Naive thymus-derived CD4-positive, alpha-beta T cell (primary cell): ENCODE results near the gene CDK17. TPM values are rescaled to one million over a fixed set of nuclear protein-coding genes. Genes with fewer than 3 reads are reported as not detected.

Experiments
- ATAC-seq: fragments of 150-1000 bp; cut with Tn5 transposase; 2 replicates; pipeline ENCODE4 v1.10.0; 2021; ENCODE audit warnings: mild to moderate bottlenecking, moderate library complexity
- CTCF ChIA-PET: fragments of 350-600 bp; sonication (Branson Sonifier 250); formaldehyde crosslinking; loops from one replicate; lab custom pipeline; 2021; ENCODE audit warnings: antibody characterized with exemption; lab: Charles Lee
- POLR2A ChIA-PET: fragments of 350-600 bp; sonication (Branson Sonifier 250); formaldehyde crosslinking; loops from one replicate; lab custom pipeline; 2021; ENCODE audit warnings: antibody characterized with exemption, inconsistent platforms; lab: Charles Lee
- DNase-seq, 9 donors: peaks; one replicate each; pipeline versions ENCODE4 v3.0.0 to v3.0.0-alpha.2; 2020 to 2022; ENCODE audit warnings: mixed read lengths in 1 of 9
- H3K27ac ChIP-seq: one replicate; pipeline ENCODE4 v1.7.0; 2013; ENCODE audit warnings: mild to moderate bottlenecking, low read depth, low read length, moderate library complexity
- H3K27me3 ChIP-seq, 2 donors: one replicate each; pipeline ENCODE4 v1.7.0; 2013; ENCODE audit warnings: low read length in 2 of 2, mild to moderate bottlenecking in 2 of 2, moderate library complexity in 2 of 2; ENCODE audit not compliant: control insufficient read depth in 2 of 2, insufficient read depth in 2 of 2
- H3K36me3 ChIP-seq, 3 experiments: 1 replicate in 2 of 3; 2 replicates in 1 of 3; pipeline ENCODE4 v1.7.0; 2013; ENCODE audit warnings: low read length in 3 of 3, mild to moderate bottlenecking in 3 of 3, moderate library complexity in 1 of 3; ENCODE audit not compliant: insufficient read depth in 3 of 3, control insufficient read depth in 2 of 3
- H3K4me1 ChIP-seq, 2 donors: one replicate each; pipeline ENCODE4 v1.7.0; 2013; ENCODE audit warnings: low read length in 2 of 2, mild to moderate bottlenecking in 2 of 2, moderate library complexity in 1 of 2; ENCODE audit not compliant: control insufficient read depth in 2 of 2, insufficient read depth in 2 of 2
- H3K4me3 ChIP-seq: 2 replicates; pipeline ENCODE4 v1.7.0; 2013; ENCODE audit warnings: mild to moderate bottlenecking, low read length
- H3K9me3 ChIP-seq, 3 experiments: 1 replicate in 2 of 3; 2 replicates in 1 of 3; pipeline ENCODE4 v1.7.0; 2013; ENCODE audit warnings: low read length in 3 of 3; ENCODE audit not compliant: control insufficient read depth in 2 of 3
- H3K27ac Mint-ChIP-seq, 9 donors: one replicate each; pipeline ENCODE4 v1.8.0; 2020 to 2022; ENCODE audit warnings: mixed read lengths in 9 of 9, mild to moderate bottlenecking in 8 of 9, moderate library complexity in 5 of 9, inconsistent platforms in 2 of 9
- H3K27me3 Mint-ChIP-seq, 5 donors: one replicate each; pipeline ENCODE4 v1.8.0; 2021 to 2022; ENCODE audit warnings: mixed read lengths in 5 of 5, mild to moderate bottlenecking in 1 of 5
- H3K36me3 Mint-ChIP-seq, 5 donors: one replicate each; pipeline ENCODE4 v1.8.0; 2020 to 2022; ENCODE audit warnings: mixed read lengths in 5 of 5, mild to moderate bottlenecking in 3 of 5, inconsistent platforms in 1 of 5
- H3K4me1 Mint-ChIP-seq, 7 donors: one replicate each; pipeline ENCODE4 v1.8.0; 2020 to 2022; ENCODE audit warnings: mixed read lengths in 7 of 7, mild to moderate bottlenecking in 3 of 7, inconsistent platforms in 1 of 7
- H3K4me3 Mint-ChIP-seq, 10 donors: one replicate each; pipeline ENCODE4 v1.8.0; 2020 to 2022; ENCODE audit warnings: mild to moderate bottlenecking in 10 of 10, mixed read lengths in 10 of 10, moderate library complexity in 6 of 10, inconsistent platforms in 2 of 10
- H3K9me3 Mint-ChIP-seq, 11 donors: one replicate each; pipeline ENCODE4 v1.8.0; 2020 to 2022; ENCODE audit warnings: mixed read lengths in 11 of 11, mild to moderate bottlenecking in 4 of 11, inconsistent platforms in 1 of 11, moderate library complexity in 1 of 11
- intact Hi-C, 2 donors: fragments of 100-400 bp; cut with micrococcal nuclease; formaldehyde crosslinking; loops; one replicate each; pipeline ENCODE4 v1.15.1; 2023
- polyA plus RNA-seq, 2 donors: library from polyadenylated mRNA; unstranded; fragments of 300-500 nt; fragmentation: Illumina TruSeq; gene quantifications; one replicate each; pipeline ENCODE4 v1.2.3, GENCODE V29; 2021
- total RNA-seq, 6 experiments: library from RNA in 5 of 6; stranded (reverse) in 5 of 6; gene quantifications; 1 replicate in 5 of 6; 2 replicates in 1 of 6; pipeline ENCODE4 v1.2.3 and lab custom pipeline; 2021 to 2026

The CDK17 gene
- total and polyA plus RNA-seq, 7 experiments from 2014 or later: 30.0 to 112 (median 67.0) TPM

GRCh38 chr12:96442906-96443305 lies 42.7 kb upstream of the CDK17 start:
- H3K4me1 ChIP-seq: peaks cover 23 to 26% of the 10 kb centered on the region in 2 donors
- Mint-ChIP-seq H3K36me3 (peaks cover 0 to 14% (median 0%) of the 10 kb centered on the region in 5 donors), H3K4me3 (no peak overlapping the region), H3K27me3 (no peaks in the 10 kb centered on the region), H3K9me3 (peaks cover 0 to 9% (median 0%) of the 10 kb centered on the region in 11 donors), H3K4me1 (peaks cover 23 to 57% (median 46%) of the 10 kb centered on the region in 7 donors), H3K27ac (peak overlapping the region in 5 of 9 donors; percentile 22 to 82 (median 66))
- no peaks in the 10 kb centered on the region for H3K27me3 ChIP-seq
- no peaks in the 10 kb centered on the region for H3K9me3 ChIP-seq
- ChIA-PET CTCF (no interaction called here), POLR2A (no interaction called here)
- DNase-seq: no peak
- H3K36me3 ChIP-seq: no peaks in the 10 kb centered on the region
- no peak overlapping the region for H3K4me3 ChIP-seq
- H3K27ac ChIP-seq: no peak overlapping the region
- no peak for ATAC-seq
- intact Hi-C loops: no loop called here

GRCh38 chr12:96441816-96442215 lies 41.6 kb upstream of the CDK17 start:
- no peaks in the 10 kb centered on the region for H3K27me3 Mint-ChIP-seq
- no peak for DNase-seq
- H3K4me1 Mint-ChIP-seq: peaks cover 24 to 61% (median 48%) of the 10 kb centered on the region in 7 donors
- peak overlapping the region in 1 of 10 donors; percentile 66 for H3K4me3 Mint-ChIP-seq
- peak overlapping the region in 6 of 9 donors; percentile 5 to 70 (median 37) for H3K27ac Mint-ChIP-seq
- peaks cover 0 to 14% (median 0%) of the 10 kb centered on the region in 5 donors for H3K36me3 Mint-ChIP-seq
- intact Hi-C loops: no loop called here
- ChIA-PET CTCF (no interaction called here), POLR2A (interaction anchor here (1.0 kb wide), 1 partner anchor 13 kb away, joined by 3 read pairs; no protein-coding TSS in a partner anchor)
- ATAC-seq: no peak
- H3K9me3 Mint-ChIP-seq: peaks cover 0 to 9% (median 0%) of the 10 kb centered on the region in 11 donors
- Histone ChIP-seq H3K4me3 (no peak overlapping the region), H3K27me3 (no peaks in the 10 kb centered on the region), H3K9me3 (no peaks in the 10 kb centered on the region), H3K27ac (no peak overlapping the region), H3K36me3 (no peaks in the 10 kb centered on the region), H3K4me1 (peaks cover 19 to 24% of the 10 kb centered on the region in 2 donors)

DNA sequence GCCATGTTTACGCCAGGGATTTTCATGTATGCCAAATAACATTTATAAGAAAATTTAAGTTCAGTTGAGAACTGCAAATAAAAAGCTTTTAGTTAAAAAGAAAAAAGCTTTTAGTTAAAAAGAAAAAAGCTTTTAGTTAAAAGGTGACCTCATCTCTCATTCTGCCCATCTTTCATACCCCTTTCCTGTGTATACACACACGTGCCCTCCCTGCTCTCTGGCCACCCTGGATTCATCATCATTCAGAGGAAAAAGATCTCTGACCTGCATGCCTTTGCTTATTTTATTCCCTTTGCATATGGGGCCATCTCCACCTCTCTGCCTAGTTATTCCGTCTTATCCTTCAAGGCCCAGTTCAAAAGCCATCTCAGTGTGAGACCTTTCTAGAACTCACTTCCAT lies 38.1 kb upstream of the CDK17 start:
- peak overlapping the region in 5 of 9 donors; percentile 19 to 84 (median 70) for H3K27ac Mint-ChIP-seq
- CTCF ChIA-PET: interaction anchor here (0.7 kb wide), 1 partner anchor 320 kb away, joined by 3 read pairs; no protein-coding TSS in a partner anchor

GRCh38 chr12:96437171-96437445 lies 36.9 kb upstream of the CDK17 start:
- POLR2A ChIA-PET: interaction anchor here (2.0 to 2.2 kb wide), 2 partner anchors 9 to 36 kb away, joined by 6 to 13 read pairs; no protein-coding TSS in a partner anchor
- Histone ChIP-seq H3K4me1 (peaks cover 20% of the 10 kb centered on the region in 2 donors), H3K27me3 (no peaks in the 10 kb centered on the region), H3K27ac (no peak overlapping the region), H3K4me3 (no peak overlapping the region), H3K36me3 (no peaks in the 10 kb centered on the region), H3K9me3 (no peaks in the 10 kb centered on the region)
- CTCF ChIA-PET: interaction anchor here (0.8 to 1.3 kb wide), 3 partner anchors 15 to 65 kb away, joined by 3 to 6 read pairs (median 3); no protein-coding TSS in a partner anchor
- peaks cover 0 to 15% (median 0%) of the 10 kb centered on the region in 5 donors for H3K36me3 Mint-ChIP-seq
- peak overlapping the region in 7 of 9 donors; percentile 13 to 80 (median 49) for H3K27ac Mint-ChIP-seq
- ATAC-seq: no peak
- H3K9me3 Mint-ChIP-seq: peaks cover 0 to 10% (median 0%) of the 10 kb centered on the region in 11 donors
- intact Hi-C loops: no loop called here
- H3K4me1 Mint-ChIP-seq: peaks cover 22 to 48% (median 39%) of the 10 kb centered on the region in 7 donors
- DNase-seq: no peak
- H3K4me3 Mint-ChIP-seq: no peak overlapping the region
- H3K27me3 Mint-ChIP-seq: no peaks in the 10 kb centered on the region

More for the DNA sequence above, 38.1 kb upstream of the CDK17 start:
- Histone ChIP-seq H3K27ac (no peak overlapping the region), H3K36me3 (no peaks in the 10 kb centered on the region), H3K27me3 (no peaks in the 10 kb centered on the region), H3K4me3 (no peak overlapping the region), H3K4me1 (peaks cover 18 to 20% of the 10 kb centered on the region in 2 donors), H3K9me3 (no peaks in the 10 kb centered on the region)
- H3K9me3 Mint-ChIP-seq: peaks cover 0 to 12% (median 0%) of the 10 kb centered on the region in 11 donors
- DNase-seq: no peak
- H3K36me3 Mint-ChIP-seq: peaks cover 0 to 17% (median 0%) of the 10 kb centered on the region in 5 donors
- POLR2A ChIA-PET: interaction anchor here (1.0 to 2.0 kb wide), 4 partner anchors 8 to 101 kb away, joined by 3 to 6 read pairs (median 4); no protein-coding TSS in a partner anchor
- no peak overlapping the region for H3K4me3 Mint-ChIP-seq
- no peaks in the 10 kb centered on the region for H3K27me3 Mint-ChIP-seq
- intact Hi-C loops: no loop called here
- peaks cover 21 to 55% (median 44%) of the 10 kb centered on the region in 7 donors for H3K4me1 Mint-ChIP-seq
- no peak for ATAC-seq

DNA sequence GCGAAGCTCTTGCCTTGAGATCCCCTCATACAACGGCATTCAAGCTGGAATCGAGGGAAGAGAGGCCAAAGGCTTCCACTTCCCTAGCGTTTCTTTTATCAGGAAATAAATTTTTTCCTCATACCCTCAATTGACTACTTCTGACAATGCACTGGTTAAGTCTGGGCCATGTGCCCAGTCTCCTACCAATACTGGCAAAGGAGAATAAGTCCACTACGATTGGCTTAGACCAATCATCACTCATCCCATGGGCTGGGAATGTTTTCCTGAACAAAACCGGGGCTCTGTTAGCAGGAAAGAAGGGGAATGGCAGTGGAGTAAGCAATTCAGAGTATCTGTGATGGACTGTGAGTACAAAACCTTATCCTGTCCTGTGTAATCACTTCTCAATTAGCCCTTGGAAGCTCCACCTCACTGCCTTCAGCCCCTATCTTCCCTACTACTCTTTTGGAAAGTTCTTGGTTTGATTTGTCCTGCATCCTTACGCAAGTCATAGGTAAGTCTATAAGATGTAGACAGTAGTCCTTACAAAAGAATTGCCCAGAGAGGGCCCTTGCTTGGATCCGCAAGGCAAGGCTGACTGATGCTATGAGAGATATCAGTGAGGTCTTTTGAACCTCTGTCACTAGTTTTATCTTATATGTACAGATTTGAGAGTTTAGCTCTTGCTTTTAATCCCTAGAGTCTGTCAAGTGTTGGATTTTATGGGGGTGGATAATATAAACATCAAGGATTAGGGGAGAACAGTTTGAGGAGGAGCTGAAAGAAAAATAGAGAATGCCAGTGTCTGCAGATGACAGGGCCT lies 36.3 kb upstream of the CDK17 start:
- DNase-seq (no peak), ATAC-seq (no peak)
- peak overlapping the region in 7 of 9 donors; percentile 20 to 93 (median 80) for H3K27ac Mint-ChIP-seq
- Histone ChIP-seq H3K27me3 (no peaks in the 10 kb centered on the region), H3K9me3 (no peaks in the 10 kb centered on the region), H3K27ac (no peak overlapping the region), H3K36me3 (no peaks in the 10 kb centered on the region), H3K4me1 (peaks cover 15 to 20% of the 10 kb centered on the region in 2 donors), H3K4me3 (no peak overlapping the region)
- peaks cover 0 to 6% (median 0%) of the 10 kb centered on the region in 11 donors for H3K9me3 Mint-ChIP-seq
- CTCF ChIA-PET: interaction anchor here (0.5 to 1.3 kb wide), 4 partner anchors 14 to 121 kb away, joined by 3 to 6 read pairs (median 4); no protein-coding TSS in a partner anchor
- POLR2A ChIA-PET: interaction anchor here (2.2 kb wide), 1 partner anchor 10 kb away, joined by 13 read pairs; no protein-coding TSS in a partner anchor
- peaks cover 0 to 10% (median 0%) of the 10 kb centered on the region in 5 donors for H3K36me3 Mint-ChIP-seq
- H3K27me3 Mint-ChIP-seq: no peaks in the 10 kb centered on the region
- H3K4me3 Mint-ChIP-seq: peak overlapping the region in 2 of 10 donors; percentile 14 to 32
- intact Hi-C loops: no loop called here
- peaks cover 20 to 43% (median 33%) of the 10 kb centered on the region in 7 donors for H3K4me1 Mint-ChIP-seq

GRCh38 chr12:96434107-96434506 lies 33.9 kb upstream of the CDK17 start:
- Histone ChIP-seq H3K9me3 (no peaks in the 10 kb centered on the region), H3K4me1 (peaks cover 15 to 20% of the 10 kb centered on the region in 2 donors), H3K27me3 (no peaks in the 10 kb centered on the region), H3K27ac (peak overlapping the region; percentile 81), H3K36me3 (no peaks in the 10 kb centered on the region), H3K4me3 (no peak overlapping the region)
- Mint-ChIP-seq H3K4me3 (peak overlapping the region; percentile 10 to 81 (median 64)), H3K27ac (peak overlapping the region; percentile 60 to 94 (median 84)), H3K27me3 (no peaks in the 10 kb centered on the region), H3K9me3 (peaks cover 0 to 6% (median 0%) of the 10 kb centered on the region in 11 donors), H3K4me1 (peaks cover 24 to 52% (median 43%) of the 10 kb centered on the region in 7 donors), H3K36me3 (peaks cover 0 to 7% (median 0%) of the 10 kb centered on the region in 5 donors)
- ATAC-seq (peak; percentile 100), DNase-seq (peak; percentile 10 to 92 (median 88))
- intact Hi-C loops: loop anchor here (1.0 to 2.0 kb wide), 7 partner anchors 11 to 239 kb away; partner anchors contain the start of gene CFAP54 (in 1 of the 2)
- ChIA-PET POLR2A (interaction anchor here (0.9 to 1.9 kb wide), 6 partner anchors 11 to 51 kb away, joined by 3 to 5 read pairs (median 4); no protein-coding TSS in a partner anchor), CTCF (interaction anchor here (0.8 to 1.3 kb wide), 4 partner anchors 11 to 34 kb away, joined by 3 read pairs; partner anchors contain the start of gene CDK17)
